NCI-H2196 treated with DMSO at 0.1 percent for 48 hours (cell line): ENCODE measurements around the gene ZSCAN31.
"Not testable (repeated sequence)": the region's sequence is repeated elsewhere in the genome, so short reads cannot be mapped to it uniquely, and the experiment has no call there.

Experiments
- DNase-seq: peaks from one replicate; lab custom pipeline; 2025; ENCODE audit not compliant: unreplicated experiment; lab: John Stamatoyannopoulos, UW

The ZSCAN31 gene

DNA sequence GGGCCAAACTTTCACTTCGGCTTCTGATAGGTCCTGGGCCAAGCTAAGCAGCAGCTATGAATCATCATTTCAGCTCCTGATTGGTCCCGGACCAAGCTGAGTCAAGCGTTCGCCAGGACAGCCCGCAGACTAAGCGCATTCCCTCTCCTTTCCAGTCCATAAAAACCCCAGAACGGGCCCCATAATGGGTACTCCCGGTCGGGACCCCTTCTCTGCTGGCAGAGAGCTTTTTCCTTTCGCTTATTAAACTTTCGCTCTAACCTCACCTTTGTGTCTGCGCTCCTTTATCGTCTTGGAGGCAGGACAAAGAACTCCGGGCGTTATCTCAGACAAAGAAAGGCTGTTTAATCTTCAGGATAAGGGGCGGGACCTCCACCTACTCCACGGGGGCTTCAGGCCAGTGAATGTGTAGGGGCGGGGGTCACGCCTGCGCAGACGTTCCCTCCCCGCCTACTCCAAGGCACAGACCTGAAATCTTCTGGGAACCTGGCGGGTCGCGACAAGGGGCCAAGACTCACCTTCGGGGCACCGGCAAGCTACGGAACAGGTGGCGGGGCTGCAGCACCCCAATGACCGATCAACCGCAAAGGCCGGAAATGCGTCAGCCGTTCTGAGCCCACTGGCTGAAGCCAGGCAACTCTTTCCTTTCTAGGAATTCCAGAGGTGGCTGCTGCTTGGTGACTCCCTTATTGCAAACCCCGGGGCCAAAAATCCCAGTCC is at the start of gene ZSCAN31:
Gene ZSCAN31 (minus strand): TSS at position 585 of the 720 bp plus-strand sequence. CDS start 6,465 bp downstream, outside the sequence.
- peak; percentile 66 for DNase-seq

DNA sequence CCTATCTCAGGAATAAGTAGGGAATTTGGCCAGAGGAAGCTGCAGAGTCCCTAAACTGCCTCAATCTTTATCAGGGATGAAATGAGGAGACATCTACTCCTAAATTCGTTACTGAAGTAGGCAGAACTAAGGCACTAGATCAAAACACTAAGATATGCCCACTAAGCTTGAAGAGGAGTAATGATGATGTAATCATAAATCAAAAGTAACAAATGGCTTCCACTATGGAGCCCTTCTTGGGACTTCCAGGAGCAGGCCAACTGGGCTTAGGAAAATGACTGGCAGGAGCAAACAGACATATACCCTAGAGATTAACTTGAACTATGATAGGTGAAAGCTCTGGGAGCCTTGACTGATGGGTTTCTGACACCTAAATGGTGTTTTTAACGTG is 48.2 kb upstream of the ZSCAN31 start:
- DNase-seq = no peak

DNA sequence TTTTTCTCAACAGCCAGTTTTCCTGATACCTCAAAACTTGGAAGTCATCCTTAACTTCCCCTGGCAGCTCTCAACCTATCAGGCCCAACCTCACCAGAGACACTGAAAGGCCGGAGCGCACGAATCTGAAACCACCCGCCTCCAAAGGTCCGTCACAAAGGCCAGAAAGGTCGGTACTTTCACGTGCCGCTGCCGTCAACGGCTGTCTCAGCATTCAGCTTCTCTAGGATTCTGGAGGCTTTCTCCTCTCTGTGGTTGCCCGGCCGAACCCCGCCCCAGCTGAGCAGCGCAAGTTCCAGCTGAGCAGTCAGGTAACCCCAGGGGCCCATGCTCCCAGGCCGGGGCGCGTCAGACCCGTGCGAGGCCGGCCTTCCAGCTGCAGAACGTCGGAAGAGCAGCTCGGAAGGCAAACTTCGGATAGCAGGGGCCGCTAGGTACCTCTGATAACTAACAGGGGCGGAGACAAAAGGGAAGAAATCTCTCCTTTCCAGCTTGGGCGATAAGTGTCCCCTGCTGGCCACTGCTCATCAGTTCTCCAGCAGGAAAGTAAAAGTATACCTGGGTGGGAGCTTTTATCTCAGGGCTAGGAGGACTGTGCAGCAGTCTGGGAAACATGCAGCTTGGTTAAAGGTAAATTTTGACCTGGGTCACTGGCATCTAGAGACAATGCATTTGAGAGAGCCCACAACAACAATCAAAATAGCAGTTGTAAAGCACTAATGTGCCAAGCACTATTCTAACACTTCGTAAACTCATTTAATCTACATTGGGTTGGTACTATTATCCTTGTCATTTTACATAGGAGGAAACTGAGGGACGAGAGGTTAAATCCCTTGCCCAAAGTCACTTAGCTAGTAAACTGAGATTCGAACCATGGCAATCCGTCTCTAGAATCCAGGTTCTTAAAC is 47.5 kb upstream of the ZSCAN31 start:
- DNase-seq = peak; percentile 88

DNA sequence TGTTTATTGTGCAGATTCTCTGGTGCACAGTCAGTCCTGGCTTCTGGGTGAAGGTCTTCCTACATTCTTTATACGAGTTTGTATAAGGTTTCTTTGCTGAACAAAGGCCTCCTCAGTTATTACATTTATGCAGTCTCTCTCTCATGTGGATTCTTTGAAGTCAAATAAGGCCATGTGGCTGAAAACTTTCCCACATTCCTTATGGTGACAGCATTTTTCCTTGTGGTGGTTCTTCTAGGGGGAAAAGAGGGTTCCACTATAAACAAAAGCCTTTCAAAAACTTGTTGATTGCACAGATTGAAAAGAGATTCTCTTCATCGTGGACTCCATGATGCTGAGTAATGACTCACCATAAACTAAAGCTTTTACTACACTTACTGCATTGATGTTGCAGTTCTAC is 44.4 kb upstream of the ZSCAN31 start:
- DNase-seq = no peak

DNA sequence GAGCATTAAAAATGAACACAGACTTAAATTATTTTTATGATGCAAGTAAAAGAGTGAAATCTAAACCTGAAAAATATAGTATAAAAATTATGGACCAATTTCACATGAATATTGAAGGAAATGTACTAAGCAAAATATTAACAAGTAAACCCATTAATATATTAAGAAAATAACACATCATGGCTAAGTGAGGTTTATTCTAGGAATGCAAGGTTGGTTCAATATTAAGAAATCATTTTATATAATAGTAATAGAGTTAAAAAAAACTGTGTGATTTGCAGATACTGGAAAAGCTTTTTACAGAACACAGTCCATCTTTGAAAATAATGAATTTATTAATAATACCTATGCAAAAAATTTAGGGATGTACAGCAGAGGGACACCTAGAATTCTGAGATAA is 42.7 kb upstream of the ZSCAN31 start:
- no peak for DNase-seq

DNA sequence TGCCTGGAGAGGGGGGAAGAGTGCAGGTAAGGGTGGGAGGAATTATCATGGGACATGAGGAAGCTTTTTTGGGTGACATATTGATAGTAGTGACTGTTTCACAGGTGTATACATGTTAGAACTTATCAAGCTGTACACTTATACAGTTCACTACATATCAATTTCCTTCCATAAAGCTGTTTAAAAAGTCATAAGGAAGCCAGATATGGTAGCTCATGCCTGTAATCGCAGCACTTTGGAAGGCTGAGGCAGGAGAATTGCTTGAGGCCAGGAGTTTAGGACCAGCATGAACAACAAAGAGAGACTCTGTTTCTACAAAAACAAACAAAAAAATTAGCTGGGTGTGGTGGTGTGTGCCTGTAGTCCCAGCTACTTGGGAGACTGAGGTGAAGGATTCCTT is 41.9 kb upstream of the ZSCAN31 start:
- DNase-seq = no peak

DNA sequence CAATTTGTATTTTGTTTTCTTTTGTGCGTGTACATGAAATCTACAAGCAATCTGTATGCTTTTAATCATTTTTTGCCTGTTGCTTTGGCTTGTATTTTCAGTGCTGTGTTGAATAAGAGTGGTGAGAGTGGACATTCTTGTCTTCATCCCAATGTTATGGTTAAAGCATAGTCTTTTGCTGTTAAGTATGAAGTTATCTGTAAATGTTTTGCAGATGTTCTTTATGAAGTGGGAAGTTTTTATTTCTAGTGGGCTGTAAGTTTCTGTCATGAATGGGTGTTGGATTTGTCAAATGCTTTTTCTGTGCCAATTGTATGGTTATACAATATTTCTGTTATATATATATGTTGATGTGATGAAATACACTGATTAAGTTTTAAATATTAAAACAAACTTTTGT is 38.0 kb upstream of the ZSCAN31 start:
- no peak for DNase-seq

DNA sequence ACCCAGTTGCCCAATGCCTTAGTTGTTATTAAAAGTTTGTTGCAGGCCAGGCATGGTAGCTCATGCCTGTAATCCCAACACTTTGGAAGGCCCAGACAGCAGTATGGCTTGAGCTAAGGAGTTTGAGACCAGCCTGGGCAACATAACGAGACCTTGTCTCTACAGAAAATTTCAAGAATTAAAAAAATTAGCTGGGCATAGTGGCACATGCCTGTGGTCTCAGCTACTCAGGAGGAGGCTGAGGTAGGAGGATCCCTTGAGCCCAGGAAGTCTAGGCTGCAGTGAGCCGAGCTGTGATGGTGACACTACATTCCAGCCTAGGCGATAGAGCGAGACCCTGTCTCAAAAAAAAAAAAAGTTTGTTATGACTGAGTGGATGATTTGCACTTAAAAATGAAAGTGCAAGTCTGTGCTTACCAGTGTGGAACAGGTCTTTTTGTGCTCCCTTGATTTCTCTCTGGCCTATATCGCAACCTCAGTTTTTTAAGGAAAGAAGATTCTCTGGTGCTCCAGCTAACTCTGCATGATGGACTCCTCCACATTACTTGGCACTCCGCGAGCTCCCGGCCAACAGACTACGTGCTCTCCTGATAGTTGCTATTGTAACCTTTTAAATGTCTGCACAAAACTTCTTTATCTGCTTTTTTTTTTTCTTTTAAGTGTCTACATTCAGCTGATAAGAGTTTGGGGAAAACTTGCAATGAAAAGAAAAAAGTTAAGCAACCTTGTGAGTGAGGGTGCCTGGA is 35.9 kb upstream of the ZSCAN31 start:
- DNase-seq = no peak

DNA sequence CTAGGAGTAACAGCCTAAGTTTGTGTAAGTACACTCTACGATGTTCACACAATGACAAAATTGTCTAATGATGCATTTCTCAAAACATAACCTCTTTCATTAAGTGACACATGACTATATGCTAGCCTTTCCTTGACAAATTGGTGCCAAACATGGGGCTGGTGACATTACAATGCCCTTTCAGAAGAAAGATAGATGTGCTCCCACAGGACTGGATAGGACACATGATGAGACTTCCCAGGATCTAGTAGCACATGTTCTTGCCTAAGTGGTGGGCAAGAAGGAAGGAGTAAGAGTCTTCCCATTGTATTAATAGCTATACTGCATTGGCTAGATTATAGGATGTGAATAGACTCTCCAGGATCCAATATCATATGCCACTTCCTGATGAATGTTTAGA is 35.3 kb upstream of the ZSCAN31 start:
- DNase-seq = no peak

DNA sequence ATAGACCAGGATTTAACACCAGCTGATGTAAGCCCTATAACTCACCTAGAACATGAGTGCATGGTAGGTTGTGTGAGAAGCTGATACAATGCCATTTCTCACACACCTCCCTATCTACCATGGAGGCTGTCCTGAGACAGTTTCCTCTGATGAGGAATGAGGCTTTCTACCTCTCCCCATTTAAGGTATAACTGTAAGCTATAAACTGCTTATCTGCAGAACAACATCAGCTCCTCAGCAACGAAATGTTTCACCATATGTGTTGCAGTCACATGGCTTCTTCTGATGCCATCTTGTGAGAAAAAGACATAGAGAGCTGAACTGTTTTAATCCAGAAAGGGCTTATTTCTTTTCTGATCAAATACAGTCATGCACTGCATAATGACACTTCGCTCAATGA is 34.5 kb upstream of the ZSCAN31 start:
- DNase-seq = no peak

DNA sequence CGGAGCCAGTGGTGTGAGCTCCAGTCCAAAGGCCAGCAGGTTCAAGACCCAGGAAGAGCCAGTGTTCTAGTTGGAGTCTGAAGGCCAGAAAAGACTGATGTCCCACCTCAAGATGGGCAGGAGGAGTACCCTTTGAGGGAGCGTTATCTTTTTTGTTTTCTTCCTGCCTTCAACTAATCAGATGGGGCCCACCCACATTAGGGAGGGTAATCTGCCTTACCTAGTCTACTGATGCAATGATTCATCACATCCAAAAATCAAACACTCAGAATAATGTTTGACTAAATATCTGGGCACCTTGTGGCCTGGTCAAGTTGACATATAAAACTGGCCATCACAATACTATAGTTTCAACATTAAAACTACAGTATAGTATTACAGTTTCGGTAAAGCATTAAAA is 33.5 kb upstream of the ZSCAN31 start:
- DNase-seq = no peak

DNA sequence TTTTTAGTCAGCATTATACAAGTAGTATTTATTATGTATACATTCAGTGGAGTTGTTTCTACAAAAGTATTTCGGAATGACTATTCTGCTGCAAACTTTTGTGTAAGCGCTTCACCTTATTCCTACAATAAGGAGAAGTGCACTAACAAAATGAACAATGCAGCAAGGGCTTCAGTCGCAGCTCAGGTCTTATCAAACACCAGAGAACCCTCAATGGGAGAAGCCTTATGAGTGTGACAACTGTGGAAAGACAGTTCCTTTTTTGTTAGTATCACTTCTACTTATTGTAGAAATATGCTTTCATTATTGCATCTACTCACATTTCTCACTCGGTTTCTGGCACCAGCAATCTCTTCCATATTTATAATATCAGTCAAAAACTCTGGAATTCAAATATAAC is 32.6 kb upstream of the ZSCAN31 start:
- DNase-seq = no peak

DNA sequence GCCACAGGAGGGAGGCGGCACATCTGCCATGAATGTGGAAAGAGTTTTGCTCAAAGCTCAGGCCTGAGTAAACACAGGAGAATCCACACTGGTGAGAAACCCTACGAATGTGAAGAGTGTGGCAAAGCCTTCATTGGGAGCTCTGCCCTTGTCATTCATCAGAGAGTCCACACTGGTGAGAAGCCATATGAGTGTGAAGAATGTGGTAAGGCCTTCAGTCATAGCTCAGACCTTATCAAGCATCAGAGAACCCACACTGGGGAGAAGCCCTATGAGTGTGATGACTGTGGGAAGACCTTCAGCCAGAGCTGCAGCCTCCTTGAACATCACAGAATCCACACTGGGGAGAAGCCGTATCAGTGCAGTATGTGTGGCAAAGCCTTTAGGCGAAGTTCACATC is 29.6 kb upstream of the ZSCAN31 start:
- DNase-seq = not testable (repeated sequence)

DNA sequence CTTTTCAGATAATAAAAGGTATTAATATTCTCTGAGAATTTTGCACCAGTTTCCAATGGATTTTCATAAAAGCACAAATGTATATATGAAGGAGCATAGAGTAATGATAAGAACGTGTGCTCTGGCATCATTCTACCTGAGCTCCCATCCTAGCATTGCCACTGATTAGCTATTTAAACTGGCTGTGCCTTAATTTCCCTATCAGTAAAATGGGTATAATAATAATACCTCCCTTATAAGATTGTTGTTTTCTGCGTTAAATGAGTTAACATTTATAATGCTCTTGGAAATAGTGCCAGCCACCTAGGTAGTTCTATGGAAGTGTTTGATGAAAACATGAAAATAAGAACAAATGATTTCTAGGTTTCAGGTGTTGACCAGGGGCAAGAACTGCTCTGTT is 25.0 kb upstream of the ZSCAN31 start:
- no peak for DNase-seq

DNA sequence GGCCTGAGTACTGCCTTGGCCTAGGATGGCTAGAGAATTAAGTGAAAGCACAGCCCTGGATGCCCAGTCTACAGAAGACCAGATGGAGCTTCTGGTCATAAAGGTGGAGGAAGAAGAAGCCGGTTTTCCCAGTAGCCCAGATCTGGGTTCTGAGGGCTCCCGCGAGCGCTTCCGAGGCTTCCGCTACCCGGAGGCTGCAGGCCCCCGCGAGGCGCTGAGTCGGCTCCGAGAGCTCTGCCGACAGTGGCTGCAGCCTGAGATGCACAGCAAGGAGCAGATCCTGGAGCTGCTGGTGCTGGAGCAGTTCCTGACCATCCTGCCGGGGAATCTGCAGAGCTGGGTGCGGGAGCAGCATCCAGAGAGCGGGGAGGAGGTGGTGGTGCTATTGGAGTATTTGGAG is 23.6 kb upstream of the ZSCAN31 start:
- DNase-seq = not testable (repeated sequence)

DNA sequence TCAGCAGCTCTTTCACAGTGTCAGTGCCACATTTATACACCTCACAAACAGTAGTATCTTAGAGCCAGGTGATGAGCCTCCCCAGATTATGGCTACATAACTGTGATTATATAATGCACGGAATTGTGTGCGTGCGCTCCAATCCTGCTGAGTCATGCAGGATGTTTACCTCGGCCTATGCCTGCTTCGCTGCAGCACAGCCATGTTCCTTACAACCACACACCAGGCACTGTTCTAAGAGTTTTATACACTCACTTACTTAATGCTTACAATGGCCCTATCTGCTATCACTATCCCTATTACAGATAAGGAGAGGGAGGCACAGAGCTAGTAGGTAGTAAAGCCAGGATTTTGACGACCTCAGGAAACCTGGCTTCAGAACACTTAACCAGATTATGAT is 21.1 kb upstream of the ZSCAN31 start:
- DNase-seq = no peak

DNA sequence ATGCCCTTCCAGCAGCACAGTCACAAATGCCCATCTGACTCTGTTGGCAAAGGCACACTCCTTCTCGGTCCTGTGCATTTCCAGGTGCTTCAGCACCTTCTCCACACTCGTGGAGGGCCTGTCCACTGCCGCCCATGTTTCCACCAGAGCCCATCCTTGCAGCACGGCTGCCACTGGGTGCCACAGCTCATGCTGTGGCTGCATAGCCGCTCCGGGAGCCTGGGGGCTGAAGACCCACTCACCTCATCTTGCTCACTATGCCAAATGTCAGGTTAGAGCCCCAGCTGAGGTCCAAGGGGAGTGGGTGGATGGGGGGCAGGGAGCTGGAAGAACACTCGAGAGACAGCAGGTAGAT is 20.7 kb upstream of the ZSCAN31 start:
- DNase-seq = no peak

DNA sequence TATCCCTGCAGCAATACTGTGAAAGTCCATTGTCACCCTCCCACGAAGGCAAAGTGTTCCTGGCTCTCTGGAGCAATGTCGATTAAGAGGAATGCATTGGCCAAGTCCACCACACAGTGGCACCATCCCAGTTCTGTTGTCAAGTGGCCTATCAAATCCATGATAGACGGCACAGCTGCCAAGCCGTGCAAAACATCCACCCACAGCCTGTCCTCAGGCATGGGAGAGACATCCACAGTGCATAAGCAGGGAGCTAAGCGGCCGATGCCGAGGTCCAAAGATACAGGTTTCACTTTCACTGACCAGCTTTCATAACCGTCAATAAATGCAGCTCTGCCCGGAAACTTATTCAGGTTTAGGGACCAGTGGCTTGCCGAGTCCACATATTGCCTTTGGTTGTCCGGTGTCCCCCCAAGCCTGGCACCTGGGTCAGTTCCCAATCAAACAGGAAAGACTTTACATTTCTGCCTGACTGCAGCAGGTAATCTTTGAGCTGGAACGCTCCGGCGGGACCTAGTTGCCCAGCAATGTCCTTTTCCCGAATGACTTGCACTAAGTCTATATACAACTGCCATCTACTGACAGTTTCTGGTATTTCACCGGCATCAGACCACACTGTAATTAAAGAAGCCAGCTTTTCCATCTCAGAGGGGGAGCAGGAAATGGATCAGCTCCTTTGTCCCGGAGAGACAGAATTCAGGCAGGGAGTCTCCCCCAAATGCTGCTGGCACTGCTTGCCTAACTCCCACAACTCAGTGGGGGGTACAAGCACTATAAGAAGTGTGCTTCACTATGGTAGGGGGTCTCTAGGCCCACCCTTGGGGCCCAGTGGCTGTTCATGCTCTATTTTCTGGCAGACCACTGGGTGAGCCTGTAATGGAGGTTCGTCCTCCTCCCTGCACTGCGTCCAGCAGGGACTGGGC is 20.1 kb upstream of the ZSCAN31 start:
- peak; percentile 69 for DNase-seq

DNA sequence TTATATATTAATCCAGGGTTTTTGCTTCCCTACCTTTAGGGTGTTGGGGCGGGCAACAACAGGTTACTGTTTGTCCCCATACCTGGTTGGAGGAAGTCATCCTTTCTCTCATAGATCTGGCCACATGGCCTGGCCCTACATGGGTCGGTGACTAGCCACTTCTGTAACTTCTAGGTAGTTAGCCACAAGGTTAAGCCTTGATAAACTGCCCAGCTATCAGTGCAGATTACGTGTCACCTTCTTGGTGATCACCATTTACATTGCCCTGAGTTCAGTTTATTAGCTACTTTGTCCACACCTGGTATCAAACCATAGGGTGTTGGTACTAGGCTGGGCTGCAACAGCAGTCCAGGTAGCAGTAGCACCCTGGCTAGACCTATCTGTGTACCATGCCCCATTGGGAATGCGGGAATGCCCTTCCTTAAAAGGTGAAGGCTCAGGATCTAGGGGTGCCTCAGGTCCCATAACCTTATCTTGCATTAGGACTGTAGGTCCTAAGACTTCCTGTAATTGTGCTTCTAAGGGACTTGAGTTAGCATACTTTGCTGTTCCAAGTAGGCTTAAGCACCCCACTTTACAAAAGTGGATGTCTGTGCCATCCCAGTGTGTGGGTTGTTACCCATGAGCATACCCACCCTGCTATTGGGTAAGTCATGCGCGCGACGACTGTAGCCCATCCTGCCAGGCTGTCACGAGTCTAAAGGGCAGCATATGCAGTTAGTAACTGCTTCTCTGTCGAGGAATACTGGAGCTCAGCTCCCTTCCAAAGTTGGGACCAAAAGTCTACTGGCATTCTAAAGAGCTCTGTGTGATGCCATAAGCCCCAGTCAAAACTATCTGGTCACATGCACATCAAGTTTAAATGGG is 19.0 kb upstream of the ZSCAN31 start:
- DNase-seq = no peak
